HCT116 (cell line): ENCODE measurements around the gene RNF145. TPM values are rescaled to one million over a fixed set of nuclear protein-coding genes. Genes with fewer than 3 reads are reported as not detected.

Experiments
- ATAC-seq: fragments of 200-7000 bp; cut with Tn5 transposase; 2 replicates; pipeline ENCODE4 v1.9.1; 2020; ENCODE audit warnings: mild to moderate bottlenecking, moderate library complexity
- BruUV-seq: library from RNA; stranded (reverse); fragments of 400-500 nt; replicated peaks from 2 replicates; lab custom pipeline; 2021; lab: Mats Ljungman, UMichigan
- CTCF ChIA-PET: fragments of 300-600 bp; sonication (Branson Sonifier 250); formaldehyde crosslinking; loops from one replicate; lab custom pipeline; 2021; ENCODE audit warnings: antibody characterized with exemption; lab: Charles Lee
- POLR2A ChIA-PET: fragments of 300-600, 350-600 bp; sonication (Branson Sonifier 250); formaldehyde crosslinking; loops from one replicate; lab custom pipeline; 2021; ENCODE audit warnings: antibody characterized with exemption; lab: Charles Lee
- RAD21 ChIA-PET, 2 experiments: fragments of 300-600 bp; sonication (Branson Sonifier 250); formaldehyde crosslinking; loops; one replicate each; lab custom pipeline; 2023; ENCODE audit warnings: low total read pairs in 2 of 2; ENCODE audit not compliant: uncharacterized antibody in 2 of 2, unreplicated experiment in 2 of 2, low non-redundant PET in 1 of 2; lab: Charles Lee
- DNase-seq: peaks from one replicate; pipeline ENCODE4 v3.0.0-alpha.2; 2010; ENCODE audit warnings: low read depth, low spot score
- H2AFZ ChIP-seq: fragments of 200-600 bp; shearing (Covaris generic), sonication (generic); 2 replicates; pipeline ENCODE4 v1.6.1; 2017; ENCODE audit warnings: low read depth, mixed run types, mixed read lengths, antibody characterized with exemption, low read length; ENCODE audit not compliant: poor library complexity, severe bottlenecking
- H3K27ac ChIP-seq: 2 replicates; pipeline ENCODE4 v1.5.1; 2012; ENCODE audit warnings: low read depth, low read length
- H3K27me3 ChIP-seq: fragments of 200-600 bp; sonication (generic); 2 replicates; pipeline ENCODE4 v1.6.1; 2016; ENCODE audit warnings: mixed run types, low read length, mixed read lengths; ENCODE audit not compliant: insufficient read depth
- H3K36me3 ChIP-seq, 2 experiments: fragments of 200-500 bp in 1 of 2; fragments of 200-600 bp in 1 of 2; sonication (Bioruptor generic) in 1 of 2; sonication (generic) in 1 of 2; 2 replicates each; pipeline versions ENCODE4 v1.5.1 to v1.6.1; 2014 to 2016; ENCODE audit warnings: low read length in 2 of 2, inconsistent platforms in 1 of 2, mixed read lengths in 1 of 2, mixed run types in 1 of 2; ENCODE audit not compliant: insufficient read depth in 2 of 2, control insufficient read depth in 1 of 2
- H3K4me1 ChIP-seq, 2 experiments: fragments of 200-600 bp in 1 of 2; sonication (generic) in 1 of 2; 2 replicates each; pipeline versions ENCODE4 v1.5.1 to v1.6.1; 2012 to 2017; ENCODE audit warnings: low read length in 2 of 2, inconsistent platforms in 1 of 2, mild to moderate bottlenecking in 1 of 2, mixed read lengths in 1 of 2, mixed run types in 1 of 2, moderate library complexity in 1 of 2; ENCODE audit not compliant: insufficient read depth in 2 of 2, control insufficient read depth in 1 of 2
- H3K4me2 ChIP-seq: fragments of 200-600 bp; sonication (generic); 2 replicates; pipeline ENCODE4 v1.6.1; 2017; ENCODE audit warnings: mixed run types, low read length, mixed read lengths
- H3K4me3 ChIP-seq, 2 experiments: fragments of 200-600 bp in 1 of 2; sonication (generic) in 1 of 2; replicated peaks in 1 of 2; 2 replicates each; pipeline ENCODE4 v1.5.1; 2011 to 2016; ENCODE audit warnings: low read length in 2 of 2, control low read depth in 1 of 2, low read depth in 1 of 2, mild to moderate bottlenecking in 1 of 2, mixed read lengths in 1 of 2, mixed run types in 1 of 2
- H3K79me2 ChIP-seq: fragments of 200-600 bp; sonication (generic); 2 replicates; pipeline ENCODE4 v1.6.1; 2017; ENCODE audit warnings: mild to moderate bottlenecking, mixed run types, low read length, moderate library complexity, mixed read lengths; ENCODE audit not compliant: insufficient read depth
- H3K9ac ChIP-seq: fragments of 200-600 bp; sonication (generic); 2 replicates; pipeline ENCODE4 v1.6.1; 2016; ENCODE audit warnings: low read length, mixed read lengths
- H3K9me2 ChIP-seq: fragments of 200-600 bp; sonication (generic), shearing (Covaris generic); 2 replicates; pipeline ENCODE4 v1.6.1; 2017; ENCODE audit warnings: mixed run types, mild to moderate bottlenecking, moderate library complexity; ENCODE audit not compliant: insufficient read depth
- H3K9me3 ChIP-seq, 2 experiments: fragments of 200-500 bp in 1 of 2; fragments of 200-600 bp in 1 of 2; sonication (Bioruptor generic) in 1 of 2; sonication (generic) in 1 of 2; 2 replicates each; pipeline ENCODE4 v1.6.1; 2014 to 2017; ENCODE audit warnings: low read length in 2 of 2, mixed read lengths in 2 of 2, inconsistent platforms in 1 of 2, low read depth in 1 of 2, mild to moderate bottlenecking in 1 of 2, mixed run types in 1 of 2, moderate library complexity in 1 of 2; ENCODE audit not compliant: control insufficient read depth in 1 of 2, insufficient read depth in 1 of 2
- H4K20me1 ChIP-seq: fragments of 200-600 bp; sonication (generic), shearing (Covaris generic); 2 replicates; pipeline ENCODE4 v1.6.1; 2017; ENCODE audit warnings: mixed run types, mild to moderate bottlenecking, moderate library complexity; ENCODE audit not compliant: insufficient read depth
- CBX3 ChIP-seq: IDR thresholded peaks from 2 replicates; pipeline ENCODE4 v1.6.1; 2012; ENCODE audit warnings: low read depth
- CEBPB ChIP-seq: IDR thresholded peaks from 2 replicates; pipeline ENCODE4 v1.6.1; 2012; ENCODE audit warnings: low read depth
- EGR1 ChIP-seq: IDR thresholded peaks from 2 replicates; pipeline ENCODE4 v1.6.1; 2012; ENCODE audit warnings: low read depth
- EZH2 ChIP-seq: fragments of 200-600 bp; sonication (generic); IDR thresholded peaks from 2 replicates; pipeline ENCODE4 v1.6.1; 2017; ENCODE audit warnings: antibody characterized with exemption, mixed run types
- JUND ChIP-seq: IDR thresholded peaks from 2 replicates; pipeline ENCODE4 v1.6.1; 2012
- POLR2A ChIP-seq: IDR thresholded peaks from 2 replicates; pipeline ENCODE4 v1.7.0; 2011; ENCODE audit warnings: borderline replicate concordance; ENCODE audit not compliant: insufficient read depth, insufficient read length; ENCODE audit errors: extremely low read depth
- POLR2AphosphoS5 ChIP-seq: IDR thresholded peaks from 2 replicates; pipeline ENCODE4 v1.6.1; 2011; ENCODE audit warnings: mild to moderate bottlenecking, low read depth, low read length, moderate library complexity
- SIN3A ChIP-seq: IDR thresholded peaks from 2 replicates; pipeline ENCODE4 v1.6.1; 2012; ENCODE audit warnings: low read depth
- TCF7L2 ChIP-seq: IDR thresholded peaks from 2 replicates; pipeline ENCODE4 v1.7.0; 2011; ENCODE audit warnings: borderline replicate concordance, inconsistent platforms; ENCODE audit not compliant: insufficient read depth, insufficient read length; ENCODE audit errors: extremely low read depth
- YY1 ChIP-seq: IDR thresholded peaks from 2 replicates; pipeline ENCODE4 v1.6.1; 2011; ENCODE audit warnings: low read length, low read depth, moderate library complexity, mild to moderate bottlenecking; ENCODE audit not compliant: insufficient replicate concordance; ENCODE audit errors: extremely low read depth
- ZFX ChIP-seq: fragments of 450-650 bp; IDR thresholded peaks from 2 replicates; pipeline ENCODE4 v1.6.1; 2017
- intact Hi-C: fragments of 100-400 bp; cut with micrococcal nuclease; formaldehyde crosslinking; loops from 2 replicates; pipeline ENCODE4 v1.10.0; 2022
- total RNA-seq: library from RNA; stranded (reverse); gene quantifications from one replicate; pipeline ENCODE4 v1.2.1, GENCODE V29; 2021; ENCODE audit not compliant: unreplicated experiment
- TF ChIP-seq, protein P1 (sequence below): IDR thresholded peaks from 2 replicates; pipeline ENCODE4 v1.6.1; 2012
- TF ChIP-seq, protein P2 (sequence below): IDR thresholded peaks from 2 replicates; pipeline ENCODE4 v1.6.1; 2011; ENCODE audit warnings: mild to moderate bottlenecking, low read length, moderate library complexity; ENCODE audit not compliant: insufficient replicate concordance; ENCODE audit errors: extremely low read depth
- TF ChIP-seq, protein P3 (sequence below): IDR thresholded peaks from 2 replicates; pipeline ENCODE4 v1.6.1; 2012; ENCODE audit warnings: low read depth

The RNF145 gene
- total RNA-seq, 1 experiment from 2014 or later, result 60.6 TPM

DNA sequence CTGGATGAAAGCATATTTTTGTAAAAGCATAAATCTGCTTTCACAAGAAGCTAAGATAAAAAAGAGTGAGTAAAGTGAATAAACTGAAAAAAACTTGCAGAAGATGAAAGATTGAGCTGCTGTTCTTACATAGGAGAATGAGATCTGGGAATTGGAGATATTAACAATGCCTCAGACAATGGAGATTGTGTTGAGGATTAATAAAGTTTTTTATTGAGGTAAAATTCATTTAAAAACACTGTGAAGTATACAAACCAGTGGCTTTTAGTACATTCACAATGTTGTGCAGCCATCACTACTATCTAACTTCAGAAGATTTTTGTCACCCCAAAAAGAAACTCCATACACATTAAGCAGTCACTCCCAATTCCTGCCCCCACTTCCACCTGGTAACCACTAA is 34.0 kb upstream of the RNF145 start:
- ATAC-seq (no peak), DNase-seq (no peak)
- POLR2A ChIA-PET, result interaction anchor here (0.7 kb wide), 1 partner anchor 56 kb away, joined by 4 read pairs; no protein-coding TSS in a partner anchor
- no peaks in the 10 kb centered on the region for H3K27me3 ChIP-seq
- H3K4me3 ChIP-seq, result no peak overlapping the region
- H3K4me2 ChIP-seq, result no peak overlapping the region
- no peak overlapping the region for H3K27ac ChIP-seq
- BruUV-seq, result no TSS peak
- H3K36me3 ChIP-seq, result no peaks in the 10 kb centered on the region
- no peak for TF ChIP-seq JUND
- TF ChIP-seq YY1, result no peak
- no peak for TF ChIP-seq POLR2A
- no peak overlapping the region for H2AFZ ChIP-seq
- no peaks in the 10 kb centered on the region for H3K9me2 ChIP-seq
- CTCF ChIA-PET, result no interaction called here
- H3K9ac ChIP-seq, result no peak overlapping the region
- intact Hi-C loops, result no loop called here
- H3K4me1 ChIP-seq, result peaks cover 6 to 12% of the 10 kb centered on the region in 2 experiments; a peak in 3 of 4 replicates
- H3K9me3 ChIP-seq, result no peaks in the 10 kb centered on the region
- no peaks in the 10 kb centered on the region for H4K20me1 ChIP-seq
- RAD21 ChIA-PET, result no interaction called here
- no peaks in the 10 kb centered on the region for H3K79me2 ChIP-seq

DNA sequence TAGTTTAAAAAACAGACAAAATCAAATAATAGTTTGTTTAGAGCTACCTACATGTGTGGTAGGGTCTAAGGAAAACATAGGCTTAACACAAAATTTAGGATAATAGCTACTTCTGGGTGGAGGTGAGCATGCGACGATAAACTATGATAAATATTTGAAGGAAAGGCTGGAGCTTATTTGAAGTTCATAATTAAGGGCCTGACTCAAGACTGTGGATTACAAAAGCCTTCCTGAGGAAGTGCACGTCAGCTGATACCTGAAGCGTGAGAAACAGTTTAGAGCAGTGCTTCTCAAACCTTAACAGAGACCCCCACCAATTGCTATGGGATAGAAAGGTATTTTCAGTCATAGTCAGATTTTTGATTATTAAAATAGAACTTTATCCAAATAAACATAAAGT is 33.3 kb upstream of the RNF145 start:
- TF ChIP-seq, protein P1, sequence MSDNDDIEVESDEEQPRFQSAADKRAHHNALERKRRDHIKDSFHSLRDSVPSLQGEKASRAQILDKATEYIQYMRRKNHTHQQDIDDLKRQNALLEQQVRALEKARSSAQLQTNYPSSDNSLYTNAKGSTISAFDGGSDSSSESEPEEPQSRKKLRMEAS, result no peak
- TF ChIP-seq, protein P2, sequence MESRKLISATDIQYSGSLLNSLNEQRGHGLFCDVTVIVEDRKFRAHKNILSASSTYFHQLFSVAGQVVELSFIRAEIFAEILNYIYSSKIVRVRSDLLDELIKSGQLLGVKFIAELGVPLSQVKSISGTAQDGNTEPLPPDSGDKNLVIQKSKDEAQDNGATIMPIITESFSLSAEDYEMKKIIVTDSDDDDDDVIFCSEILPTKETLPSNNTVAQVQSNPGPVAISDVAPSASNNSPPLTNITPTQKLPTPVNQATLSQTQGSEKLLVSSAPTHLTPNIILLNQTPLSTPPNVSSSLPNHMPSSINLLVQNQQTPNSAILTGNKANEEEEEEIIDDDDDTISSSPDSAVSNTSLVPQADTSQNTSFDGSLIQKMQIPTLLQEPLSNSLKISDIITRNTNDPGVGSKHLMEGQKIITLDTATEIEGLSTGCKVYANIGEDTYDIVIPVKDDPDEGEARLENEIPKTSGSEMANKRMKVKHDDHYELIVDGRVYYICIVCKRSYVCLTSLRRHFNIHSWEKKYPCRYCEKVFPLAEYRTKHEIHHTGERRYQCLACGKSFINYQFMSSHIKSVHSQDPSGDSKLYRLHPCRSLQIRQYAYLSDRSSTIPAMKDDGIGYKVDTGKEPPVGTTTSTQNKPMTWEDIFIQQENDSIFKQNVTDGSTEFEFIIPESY, result no peak
- TF ChIP-seq TCF7L2, result no peak
- no peak for TF ChIP-seq POLR2AphosphoS5
- TF ChIP-seq SIN3A, result no peak
- TF ChIP-seq, protein P3, sequence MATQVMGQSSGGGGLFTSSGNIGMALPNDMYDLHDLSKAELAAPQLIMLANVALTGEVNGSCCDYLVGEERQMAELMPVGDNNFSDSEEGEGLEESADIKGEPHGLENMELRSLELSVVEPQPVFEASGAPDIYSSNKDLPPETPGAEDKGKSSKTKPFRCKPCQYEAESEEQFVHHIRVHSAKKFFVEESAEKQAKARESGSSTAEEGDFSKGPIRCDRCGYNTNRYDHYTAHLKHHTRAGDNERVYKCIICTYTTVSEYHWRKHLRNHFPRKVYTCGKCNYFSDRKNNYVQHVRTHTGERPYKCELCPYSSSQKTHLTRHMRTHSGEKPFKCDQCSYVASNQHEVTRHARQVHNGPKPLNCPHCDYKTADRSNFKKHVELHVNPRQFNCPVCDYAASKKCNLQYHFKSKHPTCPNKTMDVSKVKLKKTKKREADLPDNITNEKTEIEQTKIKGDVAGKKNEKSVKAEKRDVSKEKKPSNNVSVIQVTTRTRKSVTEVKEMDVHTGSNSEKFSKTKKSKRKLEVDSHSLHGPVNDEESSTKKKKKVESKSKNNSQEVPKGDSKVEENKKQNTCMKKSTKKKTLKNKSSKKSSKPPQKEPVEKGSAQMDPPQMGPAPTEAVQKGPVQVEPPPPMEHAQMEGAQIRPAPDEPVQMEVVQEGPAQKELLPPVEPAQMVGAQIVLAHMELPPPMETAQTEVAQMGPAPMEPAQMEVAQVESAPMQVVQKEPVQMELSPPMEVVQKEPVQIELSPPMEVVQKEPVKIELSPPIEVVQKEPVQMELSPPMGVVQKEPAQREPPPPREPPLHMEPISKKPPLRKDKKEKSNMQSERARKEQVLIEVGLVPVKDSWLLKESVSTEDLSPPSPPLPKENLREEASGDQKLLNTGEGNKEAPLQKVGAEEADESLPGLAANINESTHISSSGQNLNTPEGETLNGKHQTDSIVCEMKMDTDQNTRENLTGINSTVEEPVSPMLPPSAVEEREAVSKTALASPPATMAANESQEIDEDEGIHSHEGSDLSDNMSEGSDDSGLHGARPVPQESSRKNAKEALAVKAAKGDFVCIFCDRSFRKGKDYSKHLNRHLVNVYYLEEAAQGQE, result no peak
- no peak for TF ChIP-seq EZH2
- TF ChIP-seq JUND, result no peak
- no peak for TF ChIP-seq POLR2A
- TF ChIP-seq ZFX, result no peak
- no peak for TF ChIP-seq EGR1
- TF ChIP-seq CBX3, result no peak
- TF ChIP-seq CEBPB, result no peak
- Histone ChIP-seq H3K9me2 (no peaks in the 10 kb centered on the region), H2AFZ (no peak overlapping the region), H3K9ac (no peak overlapping the region), H3K9me3 (no peaks in the 10 kb centered on the region), H3K36me3 (no peaks in the 10 kb centered on the region), H3K4me2 (no peak overlapping the region), H3K27me3 (no peaks in the 10 kb centered on the region), H3K4me1 (peaks cover 6 to 12% of the 10 kb centered on the region in 2 experiments; a peak in 3 of 4 replicates), H4K20me1 (no peaks in the 10 kb centered on the region), H3K79me2 (no peaks in the 10 kb centered on the region), H3K27ac (no peak overlapping the region), H3K4me3 (no peak overlapping the region)
- RAD21 ChIA-PET, result no interaction called here
- DNase-seq (no peak), ATAC-seq (no peak)
- intact Hi-C loops, result no loop called here
- CTCF ChIA-PET, result no interaction called here
- POLR2A ChIA-PET, result no interaction called here
- no TSS peak for BruUV-seq
